Kidney (tissue), 14 donors: ENCODE measurements around the gene TRIM3. TPM values are rescaled to one million over a fixed set of nuclear protein-coding genes. Genes with fewer than 3 reads are reported as not detected.

Source experiments
- DNase-seq, 5 donors: peaks; one replicate each; pipeline ENCODE4 v3.0.0-alpha.2; 2013 to 2020
- FAIRE-seq: peaks from 2 replicates; lab custom pipeline; 2012; peaks lifted over from hg19 to GRCh38; lab: Jason Lieb, UNC
- H3K27ac ChIP-seq, 2 donors: one replicate each; pipeline ENCODE4 v1.7.0; 2013; ENCODE audit warnings: low read depth in 2 of 2, low read length in 2 of 2, inconsistent platforms in 1 of 2
- H3K27me3 ChIP-seq: one replicate; pipeline ENCODE4 v1.7.1; 2013; ENCODE audit warnings: low read length, inconsistent platforms; ENCODE audit not compliant: control insufficient read depth, insufficient read depth
- H3K36me3 ChIP-seq, 3 donors: one replicate each; pipeline versions ENCODE4 v1.7.0 to v1.7.1; 2013; ENCODE audit warnings: low read length in 3 of 3, control low read depth in 1 of 3, inconsistent platforms in 1 of 3; ENCODE audit not compliant: insufficient read depth in 3 of 3, control insufficient read depth in 2 of 3
- H3K4me1 ChIP-seq, 3 donors: one replicate each; pipeline versions ENCODE4 v1.7.0 to v1.7.1; 2013; ENCODE audit warnings: low read length in 3 of 3, inconsistent platforms in 1 of 3, low read depth in 1 of 3; ENCODE audit not compliant: control insufficient read depth in 2 of 3, insufficient read depth in 2 of 3
- H3K4me3 ChIP-seq, 3 donors: one replicate each; pipeline versions ENCODE4 v1.7.0 to v1.8.1; 2013; ENCODE audit warnings: low read length in 3 of 3, control low read depth in 1 of 3, inconsistent platforms in 1 of 3
- H3K9ac ChIP-seq, 3 donors: one replicate each; pipeline versions ENCODE4 v1.7.0 to v1.7.1; 2013; ENCODE audit warnings: low read length in 3 of 3, control low read depth in 1 of 3, inconsistent platforms in 1 of 3
- H3K9me3 ChIP-seq, 3 donors: one replicate each; pipeline versions ENCODE4 v1.7.0 to v1.7.1; 2013; ENCODE audit warnings: low read length in 3 of 3, control low read depth in 1 of 3, inconsistent platforms in 1 of 3; ENCODE audit not compliant: control insufficient read depth in 2 of 3, insufficient read depth in 1 of 3
- CTCF ChIP-seq: IDR thresholded peaks from 3 replicates; pipeline ENCODE4 v1.5.1; 2012; ENCODE audit warnings: mild to moderate bottlenecking, moderate library complexity, borderline replicate concordance; ENCODE audit not compliant: insufficient read depth; ENCODE audit errors: extremely low read depth
- intact Hi-C: fragments of 100-400 bp; cut with DNase I; formaldehyde crosslinking; loops from one replicate; pipeline ENCODE4 v1.11.1; 2022
- polyA plus RNA-seq: library from polyadenylated mRNA; stranded (reverse); fragments of 350-450 nt; fragmentation: Illumina TruSeq; extraction: RNeasy Lipid Tissue Mini Kit (QIAGEN cat#74804); gene quantifications from one replicate; pipeline ENCODE4 v1.2.3, GENCODE V29; 2014; ENCODE audit warnings: low read depth, low replicate concordance; ENCODE audit not compliant: insufficient read depth
- total RNA-seq: library from RNA; stranded (reverse); fragmentation: NEBNext Ultra II Directional; extraction: Animal tissue kit (Norgen Biotek cat#: 25700); gene quantifications from one replicate; pipeline ENCODE4 v1.2.1, GENCODE V29; 2021
- donor health status: control.
- donor health status: control.
- donor health status: control.
- donor health status: control.
- donor health status: control.
- donor health status: DM: yes; HTN: yes; CAD: no.
- donor health status: Normal renal cell carcinoma (clear cell type).

The TRIM3 gene
- total and polyA plus RNA-seq, 2 donors from 2014 or later, result 10.8 to 20.8 TPM

DNA sequence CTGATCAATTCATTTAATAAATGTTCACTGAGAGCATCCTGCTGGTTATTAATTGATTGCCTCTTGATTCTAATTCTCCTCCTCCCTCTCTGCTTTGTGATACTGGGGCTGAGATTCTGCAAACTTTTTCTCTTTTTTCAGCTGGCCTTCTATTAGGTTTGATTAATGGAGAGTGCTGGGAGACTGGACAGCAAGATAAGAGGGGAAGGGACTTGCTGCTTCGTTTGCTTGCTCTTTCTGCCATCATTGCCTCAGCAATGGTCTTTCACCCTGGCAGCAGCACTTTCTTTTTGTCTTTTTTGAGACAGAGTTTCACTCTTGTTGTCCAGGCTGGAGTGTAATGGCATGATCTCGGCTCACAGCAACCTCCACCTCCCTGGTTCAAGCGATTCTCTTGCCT, 30.4 kb upstream of the TRIM3 start:
- Histone ChIP-seq H3K4me1 (no peaks in the 10 kb centered on the region), H3K36me3 (no peaks in the 10 kb centered on the region), H3K4me3 (no peak overlapping the region), H3K9me3 (no peaks in the 10 kb centered on the region), H3K27ac (no peak overlapping the region), H3K9ac (no peak overlapping the region), H3K27me3 (no peaks in the 10 kb centered on the region)
- intact Hi-C loops, result loop anchor here (10.0 kb wide), 1 partner anchor 119 kb away; no protein-coding TSS in a partner anchor
- TF ChIP-seq CTCF, result no peak
- FAIRE-seq, result no peak
- DNase-seq, result no peak

- Histone ChIP-seq H3K27me3 (no peaks in the 10 kb centered on the region), H3K36me3 (no peaks in the 10 kb centered on the region), H3K27ac (no peak overlapping the region), H3K4me3 (no peak overlapping the region), H3K4me1 (no peaks in the 10 kb centered on the region), H3K9me3 (no peaks in the 10 kb centered on the region), H3K9ac (no peak overlapping the region)
- no peak for FAIRE-seq
- no peak for TF ChIP-seq CTCF
- DNase-seq, result no peak
- intact Hi-C loops, result loop anchor here (10.0 kb wide), 1 partner anchor 118 kb away; no protein-coding TSS in a partner anchor
These were observed 28.6 kb upstream of the TRIM3 start for GRCh38 chr11:6502382-6502781.

DNA sequence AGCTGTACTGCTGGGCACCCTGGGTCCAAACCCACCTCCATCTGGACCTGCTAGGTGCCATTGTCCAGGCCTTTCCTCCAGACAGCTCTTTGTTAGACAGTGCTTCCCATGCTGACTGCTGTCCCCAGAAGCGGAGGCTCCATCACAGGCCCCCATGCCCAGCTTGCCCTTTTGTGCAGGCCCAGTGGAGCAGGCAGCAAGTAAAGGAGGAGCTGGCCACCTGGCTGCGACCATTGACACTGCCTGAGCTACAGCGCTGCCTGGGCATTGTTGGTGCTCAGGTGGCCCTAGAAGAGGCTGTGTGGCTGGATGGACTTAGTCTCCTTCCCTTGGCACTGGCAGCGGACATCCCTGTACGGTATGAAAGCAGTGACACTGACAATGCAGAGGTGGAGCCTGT, 24.8 kb upstream of the TRIM3 start:
- Histone ChIP-seq H3K27me3 (no peaks in the 10 kb centered on the region), H3K36me3 (no peaks in the 10 kb centered on the region), H3K4me1 (no peaks in the 10 kb centered on the region), H3K9me3 (no peaks in the 10 kb centered on the region), H3K27ac (no peak overlapping the region), H3K4me3 (no peak overlapping the region), H3K9ac (no peak overlapping the region)
- FAIRE-seq, result no peak
- DNase-seq, result no peak
- intact Hi-C loops, result no loop called here
- no peak for TF ChIP-seq CTCF

- intact Hi-C loops, result no loop called here
- no peak for FAIRE-seq
- no peak for TF ChIP-seq CTCF
- Histone ChIP-seq H3K27me3 (no peaks in the 10 kb centered on the region), H3K36me3 (no peaks in the 10 kb centered on the region), H3K9me3 (no peaks in the 10 kb centered on the region), H3K27ac (no peak overlapping the region), H3K9ac (no peak overlapping the region), H3K4me1 (no peaks in the 10 kb centered on the region), H3K4me3 (no peak overlapping the region)
- no peak for DNase-seq
These were observed 24.4 kb upstream of the TRIM3 start for GRCh38 chr11:6498121-6498520.
